GM19438 (cell line): Measurements from ENCODE around the gene THBS3.
"Not testable (repeated sequence)": the region's sequence is repeated elsewhere in the genome, so short reads cannot be mapped to it uniquely, and the experiment has no call there.

Source experiments
- ATAC-seq: cut with Tn5 transposase; IDR thresholded peaks from one replicate; pipeline ENCODE4 v1.9.1; 2021; ENCODE audit warnings: low read depth; ENCODE audit not compliant: unreplicated experiment

The THBS3 gene

GRCh38 chr1:155176544-155177071, 31.1 kb downstream of the THBS3 start:
- no peak for ATAC-seq

GRCh38 chr1:155175927-155176371, 31.7 kb downstream of the THBS3 start:
- ATAC-seq: no peak

- ATAC-seq: no peak
Observed at GRCh38 chr1:155175281-155175926, 32.3 kb downstream of the THBS3 start.

- ATAC-seq: no peak
Observed at GRCh38 chr1:155174324-155175280, 33.1 kb downstream of the THBS3 start.

- peak; percentile 9 for ATAC-seq
Observed at GRCh38 chr1:155173478-155174323, 34.0 kb downstream of the THBS3 start, which contains the start of gene TRIM46. TRIM46 (plus strand) TSS chr1:155173849; CDS start chr1:155173967, 118 bp downstream.

- ATAC-seq: peak; percentile 84
Observed at GRCh38 chr1:155172732-155173477, 34.8 kb downstream of the THBS3 start, which contains the start of gene KRTCAP2. KRTCAP2 (minus strand) TSS chr1:155173304; CDS start chr1:155173224, 80 bp downstream.

GRCh38 chr1:155171836-155172731, 35.6 kb downstream of the THBS3 start:
- ATAC-seq: no peak

- no peak for ATAC-seq
Observed at GRCh38 chr1:155170806-155171205, 36.9 kb downstream of the THBS3 start.

- no peak for ATAC-seq
Observed at GRCh38 chr1:155170101-155170785, 37.5 kb downstream of the THBS3 start.

GRCh38 chr1:155169541-155169940, 38.2 kb downstream of the THBS3 start:
- no peak for ATAC-seq

GRCh38 chr1:155168456-155169210, 39.1 kb downstream of the THBS3 start:
- ATAC-seq: no peak

- ATAC-seq: not testable (repeated sequence)
Observed at GRCh38 chr1:155168105-155168445, 39.6 kb downstream of the THBS3 start.

GRCh38 chr1:155167166-155168104, 40.3 kb downstream of the THBS3 start:
- no peak for ATAC-seq

GRCh38 chr1:155166471-155167165, 41.1 kb downstream of the THBS3 start:
- no peak for ATAC-seq

- no peak for ATAC-seq
Observed at GRCh38 chr1:155166051-155166470, 41.6 kb downstream of the THBS3 start.

- not testable (repeated sequence) for ATAC-seq
Observed at GRCh38 chr1:155164625-155165024, 43.1 kb downstream of the THBS3 start.
